HCT116 (cell line): ENCODE measurements around the gene PCAT6. TPM values are rescaled to one million over a fixed set of nuclear protein-coding genes. Genes with fewer than 3 reads are reported as not detected.

Experiments
- ATAC-seq: fragments of 200-7000 bp; cut with Tn5 transposase; 2 replicates; pipeline ENCODE4 v1.9.1; 2020; ENCODE audit warnings: mild to moderate bottlenecking, moderate library complexity
- BruUV-seq: library from RNA; stranded (reverse); fragments of 400-500 nt; replicated peaks from 2 replicates; lab custom pipeline; 2021; lab: Mats Ljungman, UMichigan
- CTCF ChIA-PET: fragments of 300-600 bp; sonication (Branson Sonifier 250); formaldehyde crosslinking; loops from one replicate; lab custom pipeline; 2021; ENCODE audit warnings: antibody characterized with exemption; lab: Charles Lee
- POLR2A ChIA-PET: fragments of 300-600, 350-600 bp; sonication (Branson Sonifier 250); formaldehyde crosslinking; loops from one replicate; lab custom pipeline; 2021; ENCODE audit warnings: antibody characterized with exemption; lab: Charles Lee
- RAD21 ChIA-PET, 2 experiments: fragments of 300-600 bp; sonication (Branson Sonifier 250); formaldehyde crosslinking; loops; one replicate each; lab custom pipeline; 2023; ENCODE audit warnings: low total read pairs in 2 of 2; ENCODE audit not compliant: uncharacterized antibody in 2 of 2, unreplicated experiment in 2 of 2, low non-redundant PET in 1 of 2; lab: Charles Lee
- DNase-seq: peaks from one replicate; pipeline ENCODE4 v3.0.0-alpha.2; 2010; ENCODE audit warnings: low read depth, low spot score
- H2AFZ ChIP-seq: fragments of 200-600 bp; shearing (Covaris generic), sonication (generic); 2 replicates; pipeline ENCODE4 v1.6.1; 2017; ENCODE audit warnings: low read depth, mixed run types, mixed read lengths, antibody characterized with exemption, low read length; ENCODE audit not compliant: poor library complexity, severe bottlenecking
- H3K27ac ChIP-seq: 2 replicates; pipeline ENCODE4 v1.5.1; 2012; ENCODE audit warnings: low read depth, low read length
- H3K27me3 ChIP-seq: fragments of 200-600 bp; sonication (generic); 2 replicates; pipeline ENCODE4 v1.6.1; 2016; ENCODE audit warnings: mixed run types, low read length, mixed read lengths; ENCODE audit not compliant: insufficient read depth
- H3K36me3 ChIP-seq, 2 experiments: fragments of 200-500 bp in 1 of 2; fragments of 200-600 bp in 1 of 2; sonication (Bioruptor generic) in 1 of 2; sonication (generic) in 1 of 2; 2 replicates each; pipeline versions ENCODE4 v1.5.1 to v1.6.1; 2014 to 2016; ENCODE audit warnings: low read length in 2 of 2, inconsistent platforms in 1 of 2, mixed read lengths in 1 of 2, mixed run types in 1 of 2; ENCODE audit not compliant: insufficient read depth in 2 of 2, control insufficient read depth in 1 of 2
- H3K4me1 ChIP-seq, 2 experiments: fragments of 200-600 bp in 1 of 2; sonication (generic) in 1 of 2; 2 replicates each; pipeline versions ENCODE4 v1.5.1 to v1.6.1; 2012 to 2017; ENCODE audit warnings: low read length in 2 of 2, inconsistent platforms in 1 of 2, mild to moderate bottlenecking in 1 of 2, mixed read lengths in 1 of 2, mixed run types in 1 of 2, moderate library complexity in 1 of 2; ENCODE audit not compliant: insufficient read depth in 2 of 2, control insufficient read depth in 1 of 2
- H3K4me2 ChIP-seq: fragments of 200-600 bp; sonication (generic); 2 replicates; pipeline ENCODE4 v1.6.1; 2017; ENCODE audit warnings: mixed run types, low read length, mixed read lengths
- H3K4me3 ChIP-seq, 2 experiments: fragments of 200-600 bp in 1 of 2; sonication (generic) in 1 of 2; replicated peaks in 1 of 2; 2 replicates each; pipeline ENCODE4 v1.5.1; 2011 to 2016; ENCODE audit warnings: low read length in 2 of 2, control low read depth in 1 of 2, low read depth in 1 of 2, mild to moderate bottlenecking in 1 of 2, mixed read lengths in 1 of 2, mixed run types in 1 of 2
- H3K79me2 ChIP-seq: fragments of 200-600 bp; sonication (generic); 2 replicates; pipeline ENCODE4 v1.6.1; 2017; ENCODE audit warnings: mild to moderate bottlenecking, mixed run types, low read length, moderate library complexity, mixed read lengths; ENCODE audit not compliant: insufficient read depth
- H3K9ac ChIP-seq: fragments of 200-600 bp; sonication (generic); 2 replicates; pipeline ENCODE4 v1.6.1; 2016; ENCODE audit warnings: low read length, mixed read lengths
- H3K9me2 ChIP-seq: fragments of 200-600 bp; sonication (generic), shearing (Covaris generic); 2 replicates; pipeline ENCODE4 v1.6.1; 2017; ENCODE audit warnings: mixed run types, mild to moderate bottlenecking, moderate library complexity; ENCODE audit not compliant: insufficient read depth
- H3K9me3 ChIP-seq, 2 experiments: fragments of 200-500 bp in 1 of 2; fragments of 200-600 bp in 1 of 2; sonication (Bioruptor generic) in 1 of 2; sonication (generic) in 1 of 2; 2 replicates each; pipeline ENCODE4 v1.6.1; 2014 to 2017; ENCODE audit warnings: low read length in 2 of 2, mixed read lengths in 2 of 2, inconsistent platforms in 1 of 2, low read depth in 1 of 2, mild to moderate bottlenecking in 1 of 2, mixed run types in 1 of 2, moderate library complexity in 1 of 2; ENCODE audit not compliant: control insufficient read depth in 1 of 2, insufficient read depth in 1 of 2
- H4K20me1 ChIP-seq: fragments of 200-600 bp; sonication (generic), shearing (Covaris generic); 2 replicates; pipeline ENCODE4 v1.6.1; 2017; ENCODE audit warnings: mixed run types, mild to moderate bottlenecking, moderate library complexity; ENCODE audit not compliant: insufficient read depth
- CEBPB ChIP-seq: IDR thresholded peaks from 2 replicates; pipeline ENCODE4 v1.6.1; 2012; ENCODE audit warnings: low read depth
- EGR1 ChIP-seq: IDR thresholded peaks from 2 replicates; pipeline ENCODE4 v1.6.1; 2012; ENCODE audit warnings: low read depth
- FOSL1 ChIP-seq: IDR thresholded peaks from 2 replicates; pipeline ENCODE4 v1.6.1; 2012; ENCODE audit warnings: low read depth
- POLR2A ChIP-seq: IDR thresholded peaks from 2 replicates; pipeline ENCODE4 v1.7.0; 2011; ENCODE audit warnings: borderline replicate concordance; ENCODE audit not compliant: insufficient read depth, insufficient read length; ENCODE audit errors: extremely low read depth
- POLR2AphosphoS5 ChIP-seq: IDR thresholded peaks from 2 replicates; pipeline ENCODE4 v1.6.1; 2011; ENCODE audit warnings: mild to moderate bottlenecking, low read depth, low read length, moderate library complexity
- RAD21 ChIP-seq: IDR thresholded peaks from 2 replicates; pipeline ENCODE4 v1.6.1; 2012; ENCODE audit warnings: low read depth, mild to moderate bottlenecking
- REST ChIP-seq: IDR thresholded peaks from 2 replicates; pipeline ENCODE4 v1.6.1; 2012; ENCODE audit warnings: low read depth
- SIN3A ChIP-seq: IDR thresholded peaks from 2 replicates; pipeline ENCODE4 v1.6.1; 2012; ENCODE audit warnings: low read depth
- SP1 ChIP-seq: IDR thresholded peaks from 2 replicates; pipeline ENCODE4 v1.6.1; 2012; ENCODE audit warnings: low read depth
- SRF ChIP-seq: IDR thresholded peaks from 2 replicates; pipeline ENCODE4 v1.6.1; 2012; ENCODE audit warnings: low read depth
- YY1 ChIP-seq: IDR thresholded peaks from 2 replicates; pipeline ENCODE4 v1.6.1; 2011; ENCODE audit warnings: low read length, low read depth, moderate library complexity, mild to moderate bottlenecking; ENCODE audit not compliant: insufficient replicate concordance; ENCODE audit errors: extremely low read depth
- ZNF274 ChIP-seq: fragments of 200-500 bp; sonication (Bioruptor generic); IDR thresholded peaks from 2 replicates; pipeline ENCODE4 v1.6.1; 2014; ENCODE audit warnings: mild to moderate bottlenecking, low read depth, low read length, inconsistent platforms
- intact Hi-C: fragments of 100-400 bp; cut with micrococcal nuclease; formaldehyde crosslinking; loops from 2 replicates; pipeline ENCODE4 v1.10.0; 2022
- total RNA-seq: library from RNA; stranded (reverse); gene quantifications from one replicate; pipeline ENCODE4 v1.2.1, GENCODE V29; 2021; ENCODE audit not compliant: unreplicated experiment
- TF ChIP-seq, protein P1 (sequence below): IDR thresholded peaks from 2 replicates; pipeline ENCODE4 v1.6.1; 2012

Gene PCAT6
- total RNA-seq, 1 experiment from 2014 or later, result 1.9 TPM

GRCh38 chr1:202796670-202797069, 14.1 kb upstream of the PCAT6 start:
- Histone ChIP-seq H3K36me3 (no peaks in the 10 kb centered on the region), H3K79me2 (peaks cover 10% of the 10 kb centered on the region), H2AFZ (no peak overlapping the region), H3K4me3 (no peak overlapping the region), H3K27me3 (no peaks in the 10 kb centered on the region), H3K9me3 (no peaks in the 10 kb centered on the region), H3K4me1 (no peaks in the 10 kb centered on the region), H3K4me2 (no peak overlapping the region), H3K9me2 (no peaks in the 10 kb centered on the region), H3K9ac (no peak overlapping the region), H4K20me1 (no peaks in the 10 kb centered on the region), H3K27ac (no peak overlapping the region)
- intact Hi-C loops, result no loop called here
- POLR2A ChIA-PET, result interaction anchor here (1.0 kb wide), 1 partner anchor 12 kb away, joined by 3 read pairs; the partner anchor contains the start of gene KDM5B
- no TSS peak for BruUV-seq
- no peak for TF ChIP-seq FOSL1
- no peak for TF ChIP-seq YY1
- TF ChIP-seq SIN3A, result no peak
- no peak for TF ChIP-seq POLR2A
- no peak for TF ChIP-seq CEBPB
- TF ChIP-seq SRF, result no peak
- TF ChIP-seq RAD21, result no peak
- TF ChIP-seq EGR1, result no peak
- TF ChIP-seq, protein P1, sequence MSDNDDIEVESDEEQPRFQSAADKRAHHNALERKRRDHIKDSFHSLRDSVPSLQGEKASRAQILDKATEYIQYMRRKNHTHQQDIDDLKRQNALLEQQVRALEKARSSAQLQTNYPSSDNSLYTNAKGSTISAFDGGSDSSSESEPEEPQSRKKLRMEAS, result no peak
- no peak for TF ChIP-seq SP1
- TF ChIP-seq POLR2AphosphoS5, result no peak
- no peak for TF ChIP-seq ZNF274
- TF ChIP-seq REST, result no peak
- CTCF ChIA-PET, result no interaction called here
- DNase-seq (no peak), ATAC-seq (no peak)
- RAD21 ChIA-PET, result no interaction called here
